PC-9 (cell line): ENCODE data around the gene NLE1.
A peak's percentile ranks its signal among the peaks of the same experiment; 100 is the strongest.

Experiments used
- CTCF ChIP-seq: fragments of 200-600 bp; sonication (generic); conservative IDR thresholded peaks from 2 replicates; pipeline ENCODE4 v1.6.1; 2017; ENCODE audit warnings: mixed run types, antibody characterized with exemption, mild to moderate bottlenecking, moderate library complexity
- EZH2 ChIP-seq: fragments of 200-600 bp; sonication (generic); IDR thresholded peaks from 2 replicates; pipeline ENCODE4 v1.8.0; 2017; ENCODE audit warnings: antibody characterized with exemption, low read depth

GRCh38 chr17:35089586-35090296 lies 52.4 kb downstream of the NLE1 start:
- TF ChIP-seq CTCF (peak; percentile 74), EZH2 (no peak)
